ENCODE results near the gene PCDHGA5.
"Not testable (repeated sequence)": the region's sequence is repeated elsewhere in the genome, so short reads cannot be mapped to it uniquely, and the experiment has no call there.

The PCDHGA5 gene

DNA sequence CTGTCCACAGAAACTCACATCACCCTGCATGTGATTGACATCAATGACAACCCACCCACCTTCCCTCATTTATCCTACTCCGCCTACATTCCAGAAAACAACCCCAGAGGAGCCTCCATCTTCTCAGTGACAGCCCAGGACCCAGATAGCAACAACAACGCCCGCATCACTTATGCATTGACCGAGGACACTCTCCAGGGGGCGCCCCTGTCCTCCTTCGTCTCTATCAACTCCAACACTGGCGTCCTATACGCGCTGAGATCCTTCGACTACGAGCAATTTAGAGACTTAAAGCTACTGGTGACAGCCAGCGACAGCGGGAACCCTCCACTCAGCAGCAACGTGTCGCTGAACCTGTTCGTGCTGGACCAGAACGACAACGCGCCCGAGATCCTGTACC, 18.6 kb upstream of the PCDHGA5 start:
- Histone ChIP-seq H3K56ac (ENCODE audit: low read length) (no peak overlapping the region), H3K23ac (ENCODE audit: low read length) (no peak overlapping the region), H2AK5ac (ENCODE audit: low read length) (no peak overlapping the region), H4K8ac (ENCODE audit: low read depth, low read length) (no peak overlapping the region), H2BK15ac (replicated peaks; ENCODE audit: low read depth) (no peak overlapping the region), H2BK5ac (ENCODE audit: low read length) (no peak overlapping the region), H3K79me2 (ENCODE audit: control insufficient read depth, insufficient read depth, low read length) (no peaks in the 10 kb centered on the region), H3K4me1 (ENCODE audit: control insufficient read depth, low read depth, low read length) (no peaks in the 10 kb centered on the region), H3K4me2 (ENCODE audit: low read length) (no peak overlapping the region), H4K5ac (ENCODE audit: low read length) (no peak overlapping the region), H3K79me1 (ENCODE audit: low read length) (no peaks in the 10 kb centered on the region), H3K4me3 (ENCODE audit: low read length) (no peak overlapping the region), H3K27me3 (ENCODE audit: insufficient read depth, low read length, poor library complexity) (no peaks in the 10 kb centered on the region), H2BK120ac (ENCODE audit: low read depth, low read length) (no peak overlapping the region), H3K18ac (ENCODE audit: low read length) (no peak overlapping the region), H3K9ac (ENCODE audit: low read length) (no peak overlapping the region), H3K4ac (ENCODE audit: low read depth, low read length) (no peak overlapping the region), H3K27ac (ENCODE audit: low read depth, low read length) (no peak overlapping the region), H3K36me3 (ENCODE audit: control insufficient read depth, insufficient read depth, low read length) (no peaks in the 10 kb centered on the region)
- no peak for DNase-seq
- WGBS (ENCODE audit: extremely low coverage, insufficient coverage, low lambda C conversion rate): no CpG with 5 or more reads among the region's 20 CpGs

DNA sequence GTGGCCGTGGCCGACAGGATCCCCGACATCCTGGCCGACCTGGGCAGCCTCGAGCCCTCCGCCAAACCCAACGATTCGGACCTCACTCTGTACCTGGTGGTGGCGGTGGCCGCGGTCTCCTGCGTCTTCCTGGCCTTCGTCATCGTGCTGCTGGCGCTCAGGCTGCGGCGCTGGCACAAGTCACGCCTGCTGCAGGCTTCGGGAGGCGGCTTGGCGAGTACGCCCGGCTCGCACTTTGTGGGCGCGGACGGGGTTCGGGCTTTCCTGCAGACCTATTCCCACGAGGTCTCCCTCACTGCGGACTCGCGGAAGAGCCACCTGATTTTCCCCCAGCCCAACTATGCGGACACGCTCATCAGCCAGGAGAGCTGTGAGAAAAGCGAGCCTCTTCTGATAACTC, 17.9 kb upstream of the PCDHGA5 start:
- not testable (repeated sequence) for H4K8ac ChIP-seq (ENCODE audit: low read depth, low read length); H3K9ac ChIP-seq (ENCODE audit: low read length); H3K4me1 ChIP-seq (ENCODE audit: control insufficient read depth, low read depth, low read length); H2BK5ac ChIP-seq (ENCODE audit: low read length); H3K27me3 ChIP-seq (ENCODE audit: insufficient read depth, low read length, poor library complexity); H3K36me3 ChIP-seq (ENCODE audit: control insufficient read depth, insufficient read depth, low read length); H2BK120ac ChIP-seq (ENCODE audit: low read depth, low read length); H3K18ac ChIP-seq (ENCODE audit: low read length); H3K56ac ChIP-seq (ENCODE audit: low read length); H3K23ac ChIP-seq (ENCODE audit: low read length); H3K79me2 ChIP-seq (ENCODE audit: control insufficient read depth, insufficient read depth, low read length); H3K79me1 ChIP-seq (ENCODE audit: low read length); DNase-seq; H4K5ac ChIP-seq (ENCODE audit: low read length); H3K4me3 ChIP-seq (ENCODE audit: low read length); H3K4me2 ChIP-seq (ENCODE audit: low read length); H2AK5ac ChIP-seq (ENCODE audit: low read length); H3K27ac ChIP-seq (ENCODE audit: low read depth, low read length); H2BK15ac ChIP-seq (replicated peaks; ENCODE audit: low read depth); H3K4ac ChIP-seq (ENCODE audit: low read depth, low read length)
- WGBS (ENCODE audit: extremely low coverage, insufficient coverage, low lambda C conversion rate): no CpG with 5 or more reads among the region's 35 CpGs

DNA sequence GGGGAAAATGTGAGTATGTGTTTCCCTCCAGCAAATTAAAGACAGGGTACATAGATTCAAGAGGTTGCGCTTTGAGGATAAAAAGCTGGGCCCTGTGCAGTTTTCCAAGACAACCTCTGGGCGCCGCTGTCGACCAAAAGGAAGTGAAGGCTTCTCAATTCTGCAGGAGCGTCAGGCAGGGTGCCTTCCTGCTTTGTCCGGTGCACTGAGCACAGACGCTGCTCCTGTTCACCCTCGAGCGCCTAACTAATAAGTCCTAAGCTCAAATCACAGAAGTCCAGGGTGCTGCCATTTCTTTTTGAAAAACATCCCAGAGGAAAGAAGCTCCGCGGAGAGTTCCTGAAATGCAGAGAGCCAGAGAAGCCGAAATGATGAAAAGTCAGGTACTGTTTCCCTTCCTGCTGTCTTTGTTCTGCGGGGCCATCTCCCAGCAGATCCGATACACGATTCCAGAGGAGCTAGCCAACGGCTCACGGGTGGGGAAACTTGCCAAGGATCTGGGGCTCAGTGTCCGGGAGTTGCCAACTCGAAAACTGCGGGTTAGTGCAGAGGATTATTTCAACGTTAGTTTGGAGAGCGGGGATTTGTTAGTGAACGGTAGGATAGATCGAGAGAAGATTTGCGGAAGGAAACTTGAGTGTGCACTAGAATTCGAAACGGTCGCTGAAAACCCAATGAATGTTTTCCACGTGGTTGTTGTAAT, 13.9 kb upstream of the PCDHGA5 start, which contains the start of gene PCDHGB1:
Gene PCDHGB1 (plus strand): TSS at position 183 of the 703 bp plus-strand sequence. CDS start 162 bp downstream, at position 345.
- no peaks in the 10 kb centered on the region for H3K27me3 ChIP-seq (ENCODE audit: insufficient read depth, low read length, poor library complexity)
- no peak within 1 kb of the TSS for H4K5ac ChIP-seq (ENCODE audit: low read length)
- H3K27ac ChIP-seq (ENCODE audit: low read depth, low read length): no peak within 1 kb of the TSS
- no peak within 1 kb of the TSS for H2BK5ac ChIP-seq (ENCODE audit: low read length)
- H3K18ac ChIP-seq (ENCODE audit: low read length): no peak within 1 kb of the TSS
- H3K56ac ChIP-seq (ENCODE audit: low read length): peak within 1 kb of the TSS; percentile 17
- H3K36me3 ChIP-seq (ENCODE audit: control insufficient read depth, insufficient read depth, low read length): no peaks in the 10 kb centered on the region
- H2AK5ac ChIP-seq (ENCODE audit: low read length): no peak within 1 kb of the TSS
- 100% methylated on average over 6 of the region's 29 CpGs for WGBS (ENCODE audit: extremely low coverage, insufficient coverage, low lambda C conversion rate)
- H3K4me2 ChIP-seq (ENCODE audit: low read length): no peak within 1 kb of the TSS
- no peak within 1 kb of the TSS for H3K23ac ChIP-seq (ENCODE audit: low read length)
- no peaks in the 10 kb centered on the region for H3K79me1 ChIP-seq (ENCODE audit: low read length)
- DNase-seq: peak; percentile 85
- H3K79me2 ChIP-seq (ENCODE audit: control insufficient read depth, insufficient read depth, low read length): no peaks in the 10 kb centered on the region
- H3K9ac ChIP-seq (ENCODE audit: low read length): no peak within 1 kb of the TSS
- H4K8ac ChIP-seq (ENCODE audit: low read depth, low read length): no peak within 1 kb of the TSS
- H3K4me3 ChIP-seq (ENCODE audit: low read length): no peak within 1 kb of the TSS
- H2BK15ac ChIP-seq (replicated peaks; ENCODE audit: low read depth): no peak within 1 kb of the TSS
- H3K4me1 ChIP-seq (ENCODE audit: control insufficient read depth, low read depth, low read length): no peaks in the 10 kb centered on the region
- no peak within 1 kb of the TSS for H2BK120ac ChIP-seq (ENCODE audit: low read depth, low read length)
- H3K4ac ChIP-seq (ENCODE audit: low read depth, low read length): no peak within 1 kb of the TSS

DNA sequence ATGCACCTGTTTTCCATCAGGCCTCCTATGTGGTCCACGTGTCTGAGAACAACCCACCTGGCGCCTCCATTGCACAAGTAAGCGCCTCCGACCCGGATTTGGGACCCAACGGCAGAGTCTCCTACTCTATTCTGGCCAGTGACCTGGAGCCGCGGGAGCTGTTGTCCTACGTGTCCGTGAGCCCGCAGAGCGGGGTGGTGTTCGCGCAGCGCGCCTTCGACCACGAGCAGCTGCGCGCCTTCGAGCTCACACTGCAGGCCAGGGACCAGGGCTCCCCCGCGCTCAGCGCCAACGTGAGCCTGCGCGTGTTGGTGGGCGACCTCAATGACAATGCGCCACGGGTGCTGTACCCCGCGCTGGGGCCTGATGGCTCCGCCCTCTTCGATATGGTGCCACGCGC, 12.4 kb upstream of the PCDHGA5 start:
- Histone ChIP-seq H3K4me1 (ENCODE audit: control insufficient read depth, low read depth, low read length) (no peaks in the 10 kb centered on the region), H3K79me2 (ENCODE audit: control insufficient read depth, insufficient read depth, low read length) (no peaks in the 10 kb centered on the region), H3K18ac (ENCODE audit: low read length) (no peak overlapping the region), H3K4me2 (ENCODE audit: low read length) (no peak overlapping the region), H4K8ac (ENCODE audit: low read depth, low read length) (no peak overlapping the region), H3K56ac (ENCODE audit: low read length) (no peak overlapping the region), H3K79me1 (ENCODE audit: low read length) (no peaks in the 10 kb centered on the region), H3K36me3 (ENCODE audit: control insufficient read depth, insufficient read depth, low read length) (no peaks in the 10 kb centered on the region), H3K23ac (ENCODE audit: low read length) (no peak overlapping the region), H3K27me3 (ENCODE audit: insufficient read depth, low read length, poor library complexity) (no peaks in the 10 kb centered on the region), H3K27ac (ENCODE audit: low read depth, low read length) (no peak overlapping the region), H3K9ac (ENCODE audit: low read length) (no peak overlapping the region), H4K5ac (ENCODE audit: low read length) (no peak overlapping the region), H2BK15ac (replicated peaks; ENCODE audit: low read depth) (no peak overlapping the region), H3K4ac (ENCODE audit: low read depth, low read length) (no peak overlapping the region), H2BK120ac (ENCODE audit: low read depth, low read length) (no peak overlapping the region), H2BK5ac (ENCODE audit: low read length) (no peak overlapping the region), H2AK5ac (ENCODE audit: low read length) (no peak overlapping the region), H3K4me3 (ENCODE audit: low read length) (no peak overlapping the region)
- DNase-seq: no peak
- WGBS (ENCODE audit: extremely low coverage, insufficient coverage, low lambda C conversion rate): no CpG with 5 or more reads among the region's 36 CpGs

DNA sequence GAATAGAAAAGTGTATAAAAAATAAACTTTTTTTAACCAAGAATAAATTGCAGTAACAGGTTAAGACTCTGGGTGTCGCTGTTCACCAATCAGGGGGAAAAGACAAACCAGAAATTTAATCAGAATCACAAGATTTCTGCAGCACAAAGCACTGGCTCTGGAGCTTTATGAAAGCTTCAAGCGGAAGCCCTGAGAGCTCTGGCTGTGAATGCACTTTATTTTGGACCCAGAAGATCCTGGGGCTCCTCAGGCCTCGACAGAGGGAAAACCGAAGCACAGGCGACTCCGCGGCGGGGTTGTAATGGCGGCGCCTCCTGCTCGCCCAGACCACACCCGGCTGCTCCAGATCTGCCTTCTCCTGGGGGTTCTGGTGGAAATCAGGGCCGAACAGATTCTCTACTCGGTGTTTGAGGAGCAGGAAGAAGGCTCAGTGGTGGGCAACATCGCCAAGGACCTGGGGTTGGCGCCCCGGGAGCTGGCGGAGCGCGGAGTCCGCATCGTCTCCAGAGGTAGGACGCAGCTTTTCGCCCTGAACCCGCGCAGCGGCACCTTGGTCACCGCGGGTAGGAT, 9.0 kb upstream of the PCDHGA5 start, which contains the start of gene PCDHGA4:
Gene PCDHGA4 (plus strand): TSS at position 122 of the 570 bp plus-strand sequence. CDS start 87 bp downstream, at position 209.
- no peak within 1 kb of the TSS for H3K4me3 ChIP-seq (ENCODE audit: low read length)
- H3K4me2 ChIP-seq (ENCODE audit: low read length): no peak within 1 kb of the TSS
- no peaks in the 10 kb centered on the region for H3K79me2 ChIP-seq (ENCODE audit: control insufficient read depth, insufficient read depth, low read length)
- H3K27ac ChIP-seq (ENCODE audit: low read depth, low read length): no peak within 1 kb of the TSS
- no CpG with 5 or more reads among the region's 29 CpGs for WGBS (ENCODE audit: extremely low coverage, insufficient coverage, low lambda C conversion rate)
- no peak for DNase-seq
- H3K4me1 ChIP-seq (ENCODE audit: control insufficient read depth, low read depth, low read length): no peaks in the 10 kb centered on the region
- no peak within 1 kb of the TSS for H2AK5ac ChIP-seq (ENCODE audit: low read length)
- no peaks in the 10 kb centered on the region for H3K27me3 ChIP-seq (ENCODE audit: insufficient read depth, low read length, poor library complexity)
- H2BK120ac ChIP-seq (ENCODE audit: low read depth, low read length): no peak within 1 kb of the TSS
- no peak within 1 kb of the TSS for H2BK5ac ChIP-seq (ENCODE audit: low read length)
- no peak within 1 kb of the TSS for H4K8ac ChIP-seq (ENCODE audit: low read depth, low read length)
- H3K23ac ChIP-seq (ENCODE audit: low read length): no peak within 1 kb of the TSS
- H2BK15ac ChIP-seq (replicated peaks; ENCODE audit: low read depth): no peak within 1 kb of the TSS
- H4K5ac ChIP-seq (ENCODE audit: low read length): no peak within 1 kb of the TSS
- H3K56ac ChIP-seq (ENCODE audit: low read length): no peak within 1 kb of the TSS
- no peaks in the 10 kb centered on the region for H3K79me1 ChIP-seq (ENCODE audit: low read length)
- H3K18ac ChIP-seq (ENCODE audit: low read length): no peak within 1 kb of the TSS
- H3K36me3 ChIP-seq (ENCODE audit: control insufficient read depth, insufficient read depth, low read length): no peaks in the 10 kb centered on the region
- H3K4ac ChIP-seq (ENCODE audit: low read depth, low read length): no peak within 1 kb of the TSS
- no peak within 1 kb of the TSS for H3K9ac ChIP-seq (ENCODE audit: low read length)
